GM12878 (cell line): Measurements from ENCODE around the gene GPR173. TPM values are rescaled to one million over a fixed set of nuclear protein-coding genes. Genes with fewer than 3 reads are reported as not detected.

Experiments used
- ATAC-seq: fragments of 200-7000 bp; cut with Tn5 transposase; 3 replicates; pipeline ENCODE4 v1.9.1; 2020; ENCODE audit warnings: mild to moderate bottlenecking, moderate library complexity
- BruUV-seq: library from RNA; stranded (reverse); fragments of 400-500 nt; replicated peaks from 2 replicates; lab custom pipeline; 2021; lab: Mats Ljungman, UMichigan
- CTCF ChIA-PET: fragments of 300-600 bp; sonication (Branson Sonifier 250); formaldehyde crosslinking; extraction: SDS; loops from one replicate; lab custom pipeline; 2021; ENCODE audit warnings: inconsistent platforms; lab: Yijun Ruan, JAX
- POLR2A ChIA-PET: fragments of 350-600 bp; formaldehyde crosslinking; extraction: SDS; loops from one replicate; lab custom pipeline; 2021; ENCODE audit warnings: inconsistent platforms; lab: Charles Lee
- RAD21 ChIA-PET: fragments of 300-600 bp; sonication (Branson Sonifier 250); formaldehyde crosslinking; loops from one replicate; lab custom pipeline; 2023; ENCODE audit warnings: antibody characterized with exemption; ENCODE audit not compliant: unreplicated experiment; lab: Charles Lee
- SMC1A ChIA-PET: fragments of 300-600 bp; sonication (Branson Sonifier 250); formaldehyde crosslinking; loops from one replicate; lab custom pipeline; 2023; ENCODE audit not compliant: unreplicated experiment, uncharacterized antibody; lab: Charles Lee
- DNase-seq: peaks from one replicate; pipeline ENCODE4 v3.0.0-alpha.2; 2011; ENCODE audit warnings: low read depth, low spot score
- FAIRE-seq: peaks from 3 replicates; lab custom pipeline; 2011; peaks lifted over from hg19 to GRCh38; lab: Jason Lieb, UNC
- H2AFZ ChIP-seq: 2 replicates; pipeline ENCODE4 v1.6.0; 2011; ENCODE audit warnings: low read depth, low read length, control low read depth; ENCODE audit not compliant: control insufficient read depth
- H3K27ac ChIP-seq: 2 replicates; pipeline ENCODE4 v1.5.1; 2011; ENCODE audit warnings: control low read depth; ENCODE audit not compliant: control insufficient read depth, insufficient read depth
- H3K27me3 ChIP-seq, 2 experiments: replicated peaks in 1 of 2; 2 replicates each; pipeline versions ENCODE4 v1.6.0 to v1.6.1; 2011; ENCODE audit warnings: low read length in 1 of 2; ENCODE audit not compliant: control insufficient read depth in 2 of 2, insufficient read depth in 2 of 2
- H3K36me3 ChIP-seq, 2 experiments: 2 replicates each; pipeline ENCODE4 v1.5.1; 2011; ENCODE audit warnings: low read length in 1 of 2; ENCODE audit not compliant: control insufficient read depth in 2 of 2, insufficient read depth in 2 of 2
- H3K4me1 ChIP-seq: 2 replicates; pipeline ENCODE4 v1.6.1; 2011; ENCODE audit warnings: mild to moderate bottlenecking, low read length, moderate library complexity, mixed read lengths; ENCODE audit not compliant: control insufficient read depth, insufficient read depth
- H3K4me2 ChIP-seq: 2 replicates; pipeline ENCODE4 v1.6.0; 2011; ENCODE audit warnings: control low read depth; ENCODE audit not compliant: control insufficient read depth, insufficient read depth
- H3K4me3 ChIP-seq: fragments of 200-600 bp; sonication (generic); 2 replicates; pipeline ENCODE4 v1.5.1; 2016
- H3K79me2 ChIP-seq: 2 replicates; pipeline ENCODE4 v1.6.0; 2011; ENCODE audit warnings: low read length; ENCODE audit not compliant: control insufficient read depth, insufficient read depth
- H3K9ac ChIP-seq: 2 replicates; pipeline ENCODE4 v1.8.0; 2011; ENCODE audit warnings: low read length, control low read depth, mixed read lengths; ENCODE audit not compliant: control insufficient read depth, insufficient read depth
- H3K9me3 ChIP-seq: replicated peaks from 3 replicates; pipeline ENCODE4 v1.5.1; 2011; ENCODE audit warnings: mild to moderate bottlenecking, low read length; ENCODE audit not compliant: control insufficient read depth, insufficient read depth
- H4K20me1 ChIP-seq: 2 replicates; pipeline ENCODE4 v1.6.0; 2011; ENCODE audit not compliant: control insufficient read depth, insufficient read depth
- CBX5 ChIP-seq: sonication (generic); IDR thresholded peaks from 2 replicates; pipeline ENCODE4 v1.6.1; 2016; ENCODE audit warnings: low read depth, moderate library complexity, mild to moderate bottlenecking, inconsistent platforms
- EZH2 ChIP-seq: IDR thresholded peaks from 2 replicates; pipeline ENCODE4 v1.6.1; 2012; ENCODE audit warnings: low read depth, mild to moderate bottlenecking, control low read depth, inconsistent platforms, low read length, borderline replicate concordance; ENCODE audit not compliant: control insufficient read depth
- NR2C1 ChIP-seq: fragments of 450-650 bp; IDR thresholded peaks from 2 replicates; pipeline ENCODE4 v1.6.1; 2017; ENCODE audit warnings: antibody characterized with exemption, mild to moderate bottlenecking, moderate library complexity
- POLR2A ChIP-seq: IDR thresholded peaks from 2 replicates; pipeline ENCODE4 v1.6.1; 2011; ENCODE audit warnings: low read depth, mild to moderate bottlenecking, low read length
- POLR2AphosphoS5 ChIP-seq: IDR thresholded peaks from 2 replicates; pipeline ENCODE4 v1.6.1; 2011; ENCODE audit warnings: mild to moderate bottlenecking, low read length, inconsistent platforms
- RAD21 ChIP-seq: IDR thresholded peaks from 2 replicates; pipeline ENCODE4 v1.6.1; 2011; ENCODE audit warnings: mild to moderate bottlenecking, low read depth, low read length, moderate library complexity; ENCODE audit not compliant: insufficient read depth
- SMAD5 ChIP-seq: IDR thresholded peaks from 2 replicates; pipeline ENCODE4 v1.6.1; 2016; ENCODE audit warnings: antibody characterized with exemption, low read depth
- SREBF2 ChIP-seq: IDR thresholded peaks from 2 replicates; pipeline ENCODE4 v1.6.1; 2012; ENCODE audit warnings: mild to moderate bottlenecking, low read length
- WGBS: methylation state at CpG from one replicate; pipeline ENCODE4 v1.1.6; 2016; ENCODE audit warnings: low lambda C conversion rate; ENCODE audit not compliant: insufficient replicate concordance, insufficient coverage; ENCODE audit errors: missing lambda C conversion rate; 5-methylcytosine and 5-hydroxymethylcytosine counted together
- in situ Hi-C: fragments of 300-500 bp; cut with MboI; formaldehyde crosslinking; loops from 9 replicates; pipeline ENCODE4 v1.14.3; 2018; ENCODE audit warnings: mixed read lengths
- intact Hi-C: fragments of 100-400 bp; cut with micrococcal nuclease; formaldehyde crosslinking; loops from one replicate; pipeline ENCODE4 v1.14.2; 2022; ENCODE audit not compliant: unreplicated experiment
- polyA plus RNA-seq, 11 experiments: library from polyadenylated mRNA; depleted of rRNA in 4 of 11; unstranded in 6 of 11; stranded (reverse) in 5 of 11; fragments of >200 nt; fragmentation: Nextera tagmentation in 4 of 11; fragmentation: Illumina TruSeq in 1 of 11; extraction: Ambion mirVana in 4 of 11; extraction: Trizol in 1 of 11; gene quantifications; 1 replicate in 1 of 11; 2 replicates in 10 of 11; pipeline versions ENCODE4 v1.2.1 to v1.2.3, GENCODE V29; 2011 to 2016; ENCODE audit warnings: inconsistent platforms in 2 of 11, missing spikeins in 2 of 11, low read depth in 1 of 11
- total RNA-seq, 4 experiments: library from RNA; depleted of rRNA in 3 of 4; stranded (reverse); fragments of >200 nt in 3 of 4; fragmentation: Illumina TruSeq in 1 of 4; extraction: Trizol in 1 of 4; gene quantifications; 2 replicates each; pipeline versions ENCODE4 v1.2.1 to v1.2.3, GENCODE V29; 2013 to 2021
- TF ChIP-seq, protein P1 (sequence below): fragments of 450-650 bp; IDR thresholded peaks from 2 replicates; pipeline ENCODE4 v1.6.1; 2017; ENCODE audit warnings: borderline replicate concordance

The GPR173 gene
- total and polyA plus RNA-seq, 10 of the 15 experiments (the other 5 are each of a cell fraction or from before 2014, with no cell fraction given), result 0.04 to 0.24 (median 0.12) TPM; not detected in 4

DNA sequence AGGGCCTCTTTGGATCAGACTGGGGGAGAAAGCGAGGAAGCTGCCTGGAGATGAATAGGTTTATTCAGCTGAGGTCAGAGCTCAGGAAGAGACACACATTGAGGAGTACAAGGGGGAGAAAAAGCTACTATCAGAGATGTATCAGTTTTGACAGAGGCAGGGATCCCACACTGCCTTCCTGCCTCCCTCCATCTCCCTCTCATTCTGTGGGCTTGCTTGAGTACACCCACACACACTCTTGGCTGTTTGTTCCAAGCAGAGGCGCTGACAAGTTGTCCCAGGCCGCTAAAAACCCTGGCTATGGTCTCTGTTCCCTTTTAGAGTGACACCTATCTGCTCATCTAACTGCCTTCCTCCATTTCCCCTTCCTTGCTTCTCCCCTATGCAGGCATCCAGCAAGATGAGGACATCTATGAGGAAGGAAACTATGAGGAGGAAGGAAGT is 38.8 kb downstream of the GPR173 start:
- in situ Hi-C loops (no loop called here), intact Hi-C loops (no loop called here)
- ChIA-PET RAD21 (no interaction called here), CTCF (no interaction called here), POLR2A (interaction anchor here (0.9 kb wide), 1 partner anchor 14 kb away, joined by 3 read pairs; no protein-coding TSS in a partner anchor), SMC1A (interaction anchor here (2.0 kb wide), 1 partner anchor 15 kb away, joined by 9 read pairs; no protein-coding TSS in a partner anchor)
- H3K27me3 ChIP-seq, result no peaks in the 10 kb centered on the region
- no peak overlapping the region for H3K4me2 ChIP-seq
- no peak overlapping the region for H2AFZ ChIP-seq
- TF ChIP-seq EZH2 (no peak), RAD21 (no peak), CBX5 (no peak), NR2C1 (no peak), POLR2AphosphoS5 (peak; percentile 48), POLR2A (peak; percentile 47; the same call in 1 of the 2 replicates), SMAD5 (no peak), SREBF2 (no peak)
- TF ChIP-seq, protein P1, sequence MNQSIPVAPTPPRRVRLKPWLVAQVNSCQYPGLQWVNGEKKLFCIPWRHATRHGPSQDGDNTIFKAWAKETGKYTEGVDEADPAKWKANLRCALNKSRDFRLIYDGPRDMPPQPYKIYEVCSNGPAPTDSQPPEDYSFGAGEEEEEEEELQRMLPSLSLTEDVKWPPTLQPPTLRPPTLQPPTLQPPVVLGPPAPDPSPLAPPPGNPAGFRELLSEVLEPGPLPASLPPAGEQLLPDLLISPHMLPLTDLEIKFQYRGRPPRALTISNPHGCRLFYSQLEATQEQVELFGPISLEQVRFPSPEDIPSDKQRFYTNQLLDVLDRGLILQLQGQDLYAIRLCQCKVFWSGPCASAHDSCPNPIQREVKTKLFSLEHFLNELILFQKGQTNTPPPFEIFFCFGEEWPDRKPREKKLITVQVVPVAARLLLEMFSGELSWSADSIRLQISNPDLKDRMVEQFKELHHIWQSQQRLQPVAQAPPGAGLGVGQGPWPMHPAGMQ, result no peak
- H3K4me1 ChIP-seq, result no peaks in the 10 kb centered on the region
- DNase-seq (no peak), FAIRE-seq (no peak), ATAC-seq (no peak)
- BruUV-seq, result no TSS peak
- 63% methylated on average over 3 of the region's 3 CpGs for WGBS
- H3K4me3 ChIP-seq, result no peak overlapping the region
- H3K27ac ChIP-seq, result no peak overlapping the region
- no peaks in the 10 kb centered on the region for H4K20me1 ChIP-seq
- H3K79me2 ChIP-seq, result peaks cover 6% of the 10 kb centered on the region
- H3K36me3 ChIP-seq, result peaks cover 0 to 5% of the 10 kb centered on the region in 2 experiments; a peak in 1 of 4 replicates
- no peak overlapping the region for H3K9ac ChIP-seq
- no peaks in the 10 kb centered on the region for H3K9me3 ChIP-seq
